ENCODE results near the gene C6orf89.

- TF ChIP-seq CTCF (IDR thresholded peaks at IDR 0.05; ENCODE audit: low read depth, low read length) (no peak), EZH2phosphoT487 (IDR thresholded peaks at IDR 0.05; ENCODE audit: low read depth) (no peak)
These were observed 78.6 kb downstream of the C6orf89 start for GRCh38 chr6:36964349-36964748.

Measured in OCI-LY3 (cell line).